HepG2 (cell line): ENCODE results near the gene NPBWR2. TPM values are rescaled to one million over a fixed set of nuclear protein-coding genes. Genes with fewer than 3 reads are reported as not detected.

Experiments
- ATAC-seq: fragments of 200-7000 bp; cut with Tn5 transposase; 3 replicates; pipeline ENCODE4 v1.9.1; 2020; ENCODE audit warnings: mild to moderate bottlenecking, moderate library complexity
- BruUV-seq: library from RNA; stranded (reverse); fragments of 400-500 nt; replicated peaks from 2 replicates; lab custom pipeline; 2021; lab: Mats Ljungman, UMichigan
- CTCF ChIA-PET: fragments of 300-600 bp; formaldehyde crosslinking; extraction: SDS; loops from one replicate; lab custom pipeline; 2021; ENCODE audit warnings: low total read pairs, inconsistent platforms, low intra/inter-chr PET ratio; lab: Yijun Ruan, JAX
- POLR2A ChIA-PET: fragments of 350-600 bp; sonication (Branson Sonifier 250); formaldehyde crosslinking; loops from one replicate; lab custom pipeline; 2020; ENCODE audit warnings: antibody characterized with exemption, inconsistent platforms; lab: Yijun Ruan, JAX
- DNase-seq: peaks from one replicate; pipeline ENCODE4 v3.0.0-alpha.2; 2015; ENCODE audit warnings: low spot score
- FAIRE-seq: peaks from 3 replicates; lab custom pipeline; 2011; peaks lifted over from hg19 to GRCh38; lab: Jason Lieb, UNC
- H2AFZ ChIP-seq: one replicate; pipeline ENCODE4 v1.6.1; 2011; ENCODE audit warnings: low read length, inconsistent platforms
- H3K27ac ChIP-seq: fragments of 300-600 bp; 3 replicates; pipeline ENCODE4 v1.8.0; 2011; ENCODE audit warnings: mixed run types, mild to moderate bottlenecking, mixed read lengths, low read length, inconsistent platforms; ENCODE audit not compliant: insufficient read depth; ENCODE audit errors: extremely low read length
- H3K27me3 ChIP-seq, 2 experiments: fragments of 200-600 bp in 1 of 2; 2 replicates in 1 of 2; 3 replicates in 1 of 2; pipeline versions ENCODE4 v1.6.0 to v1.8.0; 2011; ENCODE audit warnings: low read length in 2 of 2, mild to moderate bottlenecking in 2 of 2, moderate library complexity in 2 of 2, inconsistent platforms in 1 of 2; ENCODE audit not compliant: insufficient read depth in 2 of 2, control insufficient read depth in 1 of 2
- H3K36me3 ChIP-seq, 2 experiments: fragments of 200-600 bp in 1 of 2; replicated peaks in 1 of 2; 2 replicates in 1 of 2; 3 replicates in 1 of 2; pipeline versions ENCODE4 v1.5.1 to v1.8.0; 2011; ENCODE audit warnings: low read length in 2 of 2, inconsistent platforms in 1 of 2; ENCODE audit not compliant: insufficient read depth in 2 of 2, control insufficient read depth in 1 of 2
- H3K4me1 ChIP-seq: 2 replicates; pipeline ENCODE4 v1.5.1; 2012; ENCODE audit warnings: low read length, inconsistent platforms; ENCODE audit not compliant: insufficient read depth
- H3K4me2 ChIP-seq: 2 replicates; pipeline ENCODE4 v1.6.0; 2011; ENCODE audit warnings: low read depth, low read length, inconsistent platforms
- H3K4me3 ChIP-seq, 3 experiments: fragments of 200-600 bp in 1 of 3; sonication (generic), shearing (Covaris generic) in 1 of 3; replicated peaks in 1 of 3; 2 replicates each; pipeline ENCODE4 v1.5.1; 2011 to 2016; ENCODE audit warnings: low read length in 3 of 3, inconsistent platforms in 2 of 3, low read depth in 2 of 3, mild to moderate bottlenecking in 2 of 3, control low read depth in 1 of 3, mixed read lengths in 1 of 3; ENCODE audit not compliant: insufficient read depth in 1 of 3
- H3K79me2 ChIP-seq: one replicate; pipeline ENCODE4 v1.6.1; 2011; ENCODE audit warnings: low read length, inconsistent platforms; ENCODE audit not compliant: insufficient read depth
- H3K9ac ChIP-seq: 2 replicates; pipeline ENCODE4 v1.6.0; 2011; ENCODE audit warnings: mild to moderate bottlenecking, low read depth, low read length, inconsistent platforms; ENCODE audit not compliant: insufficient read depth
- H3K9me3 ChIP-seq: 2 replicates; pipeline ENCODE4 v1.5.1; 2012; ENCODE audit warnings: mild to moderate bottlenecking, low read length
- H4K20me1 ChIP-seq: 2 replicates; pipeline ENCODE4 v1.6.0; 2011; ENCODE audit warnings: inconsistent platforms, mild to moderate bottlenecking, low read length, moderate library complexity; ENCODE audit not compliant: insufficient read depth
- ADNP ChIP-seq: sonication (generic); formaldehyde crosslinking; IDR thresholded peaks from 2 replicates; pipeline ENCODE4 v1.4.0; 2020; ENCODE audit warnings: missing genetic modification reagents
- CBX2 ChIP-seq, 2 experiments: fragments of 200-600 bp in 1 of 2; sonication (generic); formaldehyde crosslinking in 1 of 2; IDR thresholded peaks; 2 replicates each; pipeline versions ENCODE4 v1.7.0 to v1.8.1; 2018 to 2022; ENCODE audit warnings: low read depth in 2 of 2, low read length in 1 of 2, mild to moderate bottlenecking in 1 of 2, missing genetic modification reagents in 1 of 2
- CSRNP2 ChIP-seq: sonication (generic); formaldehyde crosslinking; conservative IDR thresholded peaks from 2 replicates; pipeline ENCODE4 v1.8.0; 2022; ENCODE audit warnings: low read depth, missing genetic modification reagents
- FOSL2 ChIP-seq: sonication (generic); formaldehyde crosslinking; IDR thresholded peaks from 2 replicates; pipeline ENCODE4 v1.4.0; 2020; ENCODE audit warnings: missing genetic modification reagents
- HDAC6 ChIP-seq: fragments of 200-600 bp; sonication (generic); IDR thresholded peaks from 2 replicates; pipeline ENCODE4 v1.7.0; 2017; ENCODE audit warnings: mild to moderate bottlenecking, antibody characterized with exemption, low read length, low read depth
- KDM2A ChIP-seq: sonication (generic); formaldehyde crosslinking; IDR thresholded peaks from 2 replicates; pipeline ENCODE4 v1.4.0; 2020; ENCODE audit warnings: low read depth, missing genetic modification reagents, borderline replicate concordance
- POGZ ChIP-seq: sonication (generic); formaldehyde crosslinking; IDR thresholded peaks from 2 replicates; pipeline ENCODE4 v1.4.0; 2020; ENCODE audit warnings: mild to moderate bottlenecking, missing genetic modification reagents
- PRDM4 ChIP-seq: sonication (generic); formaldehyde crosslinking; IDR thresholded peaks from 2 replicates; pipeline ENCODE4 v1.9.0; 2021; ENCODE audit warnings: missing genetic modification reagents, borderline replicate concordance
- SALL1 ChIP-seq: sonication (generic); formaldehyde crosslinking; IDR thresholded peaks from 2 replicates; pipeline ENCODE4 v1.8.0; 2022; ENCODE audit warnings: mild to moderate bottlenecking, missing genetic modification reagents
- SNAPC2 ChIP-seq: sonication (generic); formaldehyde crosslinking; IDR thresholded peaks from 2 replicates; pipeline ENCODE4 v1.8.1; 2022; ENCODE audit warnings: mild to moderate bottlenecking, missing genetic modification reagents
- STAT6 ChIP-seq: sonication (generic); formaldehyde crosslinking; IDR thresholded peaks from 2 replicates; pipeline ENCODE4 v1.4.0; 2020; ENCODE audit warnings: missing genetic modification reagents, mild to moderate bottlenecking, borderline replicate concordance
- ZBTB42 ChIP-seq: sonication (generic); formaldehyde crosslinking; IDR thresholded peaks from 2 replicates; pipeline ENCODE4 v1.5.0; 2020; ENCODE audit warnings: mild to moderate bottlenecking, missing genetic modification reagents
- ZNF101 ChIP-seq: sonication (generic); formaldehyde crosslinking; IDR thresholded peaks from 2 replicates; pipeline ENCODE4 v1.4.0; 2020; ENCODE audit warnings: mild to moderate bottlenecking, low read depth, missing genetic modification reagents, borderline replicate concordance
- WGBS: methylation state at CpG from one replicate; pipeline ENCODE4 v1.1.6; 2017; ENCODE audit warnings: low lambda C conversion rate; 5-methylcytosine and 5-hydroxymethylcytosine counted together
- in situ Hi-C: cut with HindIII; loops from 2 replicates; pipeline ENCODE4 v1.10.0; 2017; ENCODE audit warnings: low pct_unique_long_range_greater_than_20kb; ENCODE audit not compliant: extremely low pct_ligation_motif_present
- intact Hi-C: fragments of 100-400 bp; cut with micrococcal nuclease; formaldehyde crosslinking; loops from one replicate; pipeline ENCODE4 v1.10.0; 2022; ENCODE audit not compliant: unreplicated experiment
- polyA plus RNA-seq, 8 experiments: library from polyadenylated mRNA; depleted of rRNA in 3 of 8; stranded (reverse) in 7 of 8; unstranded in 1 of 8; fragments of >200 nt; fragmentation: Illumina TruSeq in 4 of 8; extraction: Trizol in 4 of 8; gene quantifications; 2 replicates each; pipeline versions ENCODE4 v1.2.1 to v1.2.3, GENCODE V29; 2011 to 2016; ENCODE audit warnings: low read depth in 4 of 8, missing spikeins in 1 of 8, mixed read lengths in 1 of 8; ENCODE audit not compliant: insufficient read depth in 1 of 8
- total RNA-seq, 5 experiments: library from RNA; depleted of rRNA; stranded (reverse); fragments of >200 nt; fragmentation: Illumina TruSeq; extraction: Trizol; gene quantifications; 2 replicates each; pipeline ENCODE4 v1.2.3, GENCODE V29; 2016; ENCODE audit warnings: low read depth in 1 of 5

NPBWR2 gene
- total and polyA plus RNA-seq, 2 of the 13 experiments (the other 11 are each of a cell fraction or from before 2014, with no cell fraction given) = not detected

- H3K9me3 ChIP-seq = no peaks in the 10 kb centered on the region
- peak overlapping the region; percentile 72 for H3K9ac ChIP-seq
- ChIA-PET POLR2A (interaction anchor here (0.8 to 9.4 kb wide), 7 partner anchors 9 to 430 kb away, joined by 3 to 252 read pairs (median 6); partner anchors contain the start of genes C20orf204, GMEB2, PRPF6 and SAMD10), CTCF (interaction anchor here (0.8 to 3.7 kb wide), 3 partner anchors 77 to 237 kb away, joined by 3 to 33 read pairs (median 3); partner anchors contain the start of genes PRPF6, SAMD10 and UCKL1)
- peak overlapping the region; percentile 40 to 69 (median 42); a peak in 5 of 6 replicates for H3K4me3 ChIP-seq
- no peaks in the 10 kb centered on the region for H4K20me1 ChIP-seq
- H2AFZ ChIP-seq = no peak overlapping the region
- FAIRE-seq = no peak
- peak; percentile 8 for ATAC-seq
- no peaks in the 10 kb centered on the region for H3K27me3 ChIP-seq
- no peaks in the 10 kb centered on the region for H3K36me3 ChIP-seq
- intact Hi-C loops = loop anchor here (1.0 to 2.0 kb wide), 2 partner anchors 20 to 77 kb away; partner anchors contain the start of gene C20orf204
- DNase-seq = no peak
- H3K4me2 ChIP-seq = peak overlapping the region; percentile 87
- BruUV-seq = no TSS peak
- H3K79me2 ChIP-seq = no peaks in the 10 kb centered on the region
- WGBS = 56% methylated on average over 39 of the region's 39 CpGs
- in situ Hi-C loops = loop anchor here (5.0 kb wide), 1 partner anchor 80 kb away; the partner anchor contains the start of gene SAMD10
- peaks cover 79% of the 10 kb centered on the region for H3K4me1 ChIP-seq
- H3K27ac ChIP-seq = peak overlapping the region; percentile 77
- no peak; the same call in 1 of the 2 replicates for TF ChIP-seq POGZ (CRISPR knock-in tag)
- no peak for TF ChIP-seq FOSL2 (CRISPR knock-in tag)
- TF ChIP-seq ADNP (CRISPR knock-in tag) = no peak
- TF ChIP-seq SNAPC2 = 0 out of 2 replicates have a peak, but pooled peaks have one; percentile 90
- 0 out of 2 replicates have a peak, but pooled peaks have one; percentile 11 for TF ChIP-seq ZBTB42
- no peak for TF ChIP-seq HDAC6
- no peak for TF ChIP-seq CBX2 (IDR thresholded peaks at IDR 0.05; ENCODE audit: low read depth, low read length)
- TF ChIP-seq CBX2 (CRISPR knock-in tag; IDR thresholded peaks at IDR 0.05; ENCODE audit: low read depth) = no peak
- no peak for TF ChIP-seq STAT6 (CRISPR knock-in tag)
- no peak for TF ChIP-seq ZNF101 (CRISPR knock-in tag)
- TF ChIP-seq KDM2A (CRISPR knock-in tag) = peak; percentile 20; the same call in 1 of the 2 replicates
- no peak for TF ChIP-seq PRDM4 (CRISPR knock-in tag)
- peak; percentile 44 for TF ChIP-seq SALL1 (CRISPR knock-in tag)
- TF ChIP-seq CSRNP2 (CRISPR knock-in tag) = no peak
Observed at GRCh38 chr20:64056889-64057627, 50.3 kb downstream of the NPBWR2 start.
